ENCODE results near the gene DAB2IP. TPM values are rescaled to one million over a fixed set of nuclear protein-coding genes. Genes with fewer than 3 reads are reported as not detected.

DAB2IP gene
- total RNA-seq, 6 experiments from 2014 or later: 23.0 to 28.2 (median 25.7) TPM

DNA sequence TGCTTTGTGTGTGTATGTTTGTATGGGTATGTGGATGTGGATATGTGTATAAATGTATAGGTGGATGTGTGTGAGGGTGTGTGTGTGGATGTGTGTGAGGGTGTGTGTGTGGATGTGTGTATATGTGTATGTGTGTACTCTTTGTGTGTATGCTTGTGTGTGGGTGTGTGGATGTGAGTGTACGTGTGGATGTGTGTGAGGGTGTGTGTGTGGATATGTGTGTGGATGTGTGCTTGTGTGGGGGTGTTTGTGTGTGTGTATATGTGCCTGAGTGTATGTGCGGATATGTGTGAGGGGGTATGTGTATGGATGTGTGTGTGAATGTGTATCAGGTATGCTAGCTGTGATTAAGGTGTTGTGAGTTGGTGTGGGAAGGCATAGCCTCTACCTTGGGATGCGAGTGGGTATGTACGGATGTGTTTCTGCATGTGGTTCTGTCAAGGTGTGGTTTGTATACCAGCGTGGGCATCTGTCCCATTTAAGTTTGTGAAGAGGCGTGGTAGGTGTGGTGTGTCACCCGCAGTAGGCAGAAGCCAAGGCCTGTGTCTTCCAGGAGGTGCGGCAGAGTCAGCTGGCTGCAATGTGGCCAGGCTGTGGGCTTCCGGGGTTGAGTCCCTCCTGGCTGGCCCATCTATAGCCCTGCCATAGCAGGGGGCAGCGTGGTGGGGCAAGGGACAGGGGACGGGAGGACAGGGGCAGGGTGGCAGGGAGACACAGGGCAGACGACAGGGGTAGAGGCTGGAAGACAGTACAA, 155.8 kb downstream of the DAB2IP start:
- H3K9me3 Mint-ChIP-seq: peaks cover 13% of the 10 kb centered on the region
- TF ChIP-seq CTCF (IDR thresholded peaks at IDR 0.05): no peak
- peaks cover 8% of the 10 kb centered on the region for H3K27me3 Mint-ChIP-seq (ENCODE audit: insufficient read depth)
- 0 out of 2 replicates have a peak, but pooled peaks cover under 1% of the 10 kb centered on the region for H3K4me1 Mint-ChIP-seq (ENCODE audit: low read depth)
- no peak overlapping the region for H3K27ac Mint-ChIP-seq
- peaks cover 13% of the 10 kb centered on the region for H3K36me3 Mint-ChIP-seq (ENCODE audit: low read depth)
- no peak overlapping the region for H3K4me3 Mint-ChIP-seq
- no peak for DNase-seq

DNA sequence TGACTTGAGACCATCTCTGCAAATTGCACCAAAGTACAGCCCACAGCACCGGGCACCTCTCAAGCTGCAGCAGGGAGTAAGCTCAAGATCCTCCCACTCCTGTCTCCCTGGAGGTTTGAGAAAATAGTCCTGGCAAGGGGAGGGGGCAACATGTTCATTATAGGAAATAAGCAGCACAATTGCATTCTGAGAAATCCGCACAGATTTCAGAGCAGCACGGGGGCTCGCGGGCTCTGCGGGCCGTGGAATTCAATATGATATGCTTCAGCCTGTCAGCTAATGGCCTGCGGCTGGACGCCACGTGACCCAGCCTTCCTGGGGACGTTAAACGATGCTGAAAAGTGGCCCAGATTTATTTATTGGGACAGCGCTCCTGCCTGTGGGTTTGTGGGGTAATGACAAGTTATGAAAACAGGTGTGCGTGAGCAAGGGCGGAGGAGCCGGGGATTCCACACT, 156.4 kb downstream of the DAB2IP start:
- H3K36me3 Mint-ChIP-seq (ENCODE audit: low read depth): peaks cover 13% of the 10 kb centered on the region
- TF ChIP-seq CTCF (IDR thresholded peaks at IDR 0.05): no peak
- DNase-seq: no peak
- H3K4me1 Mint-ChIP-seq (ENCODE audit: low read depth): no peaks in the 10 kb centered on the region
- H3K4me3 Mint-ChIP-seq: no peak overlapping the region
- peaks cover 4% of the 10 kb centered on the region for H3K27me3 Mint-ChIP-seq (ENCODE audit: insufficient read depth)
- no peak overlapping the region for H3K27ac Mint-ChIP-seq
- H3K9me3 Mint-ChIP-seq: peaks cover 13% of the 10 kb centered on the region

- no peak for TF ChIP-seq CTCF (IDR thresholded peaks at IDR 0.05)
- no peak for DNase-seq
- no peak overlapping the region for H3K27ac Mint-ChIP-seq
- H3K4me1 Mint-ChIP-seq (ENCODE audit: low read depth): no peaks in the 10 kb centered on the region
- H3K27me3 Mint-ChIP-seq (ENCODE audit: insufficient read depth): peaks cover 6% of the 10 kb centered on the region
- peaks cover 13% of the 10 kb centered on the region for H3K36me3 Mint-ChIP-seq (ENCODE audit: low read depth)
- H3K4me3 Mint-ChIP-seq: no peak overlapping the region
- peaks cover 13% of the 10 kb centered on the region for H3K9me3 Mint-ChIP-seq
Observed at GRCh38 chr9:121808781-121809180, 157.3 kb downstream of the DAB2IP start.

DNA sequence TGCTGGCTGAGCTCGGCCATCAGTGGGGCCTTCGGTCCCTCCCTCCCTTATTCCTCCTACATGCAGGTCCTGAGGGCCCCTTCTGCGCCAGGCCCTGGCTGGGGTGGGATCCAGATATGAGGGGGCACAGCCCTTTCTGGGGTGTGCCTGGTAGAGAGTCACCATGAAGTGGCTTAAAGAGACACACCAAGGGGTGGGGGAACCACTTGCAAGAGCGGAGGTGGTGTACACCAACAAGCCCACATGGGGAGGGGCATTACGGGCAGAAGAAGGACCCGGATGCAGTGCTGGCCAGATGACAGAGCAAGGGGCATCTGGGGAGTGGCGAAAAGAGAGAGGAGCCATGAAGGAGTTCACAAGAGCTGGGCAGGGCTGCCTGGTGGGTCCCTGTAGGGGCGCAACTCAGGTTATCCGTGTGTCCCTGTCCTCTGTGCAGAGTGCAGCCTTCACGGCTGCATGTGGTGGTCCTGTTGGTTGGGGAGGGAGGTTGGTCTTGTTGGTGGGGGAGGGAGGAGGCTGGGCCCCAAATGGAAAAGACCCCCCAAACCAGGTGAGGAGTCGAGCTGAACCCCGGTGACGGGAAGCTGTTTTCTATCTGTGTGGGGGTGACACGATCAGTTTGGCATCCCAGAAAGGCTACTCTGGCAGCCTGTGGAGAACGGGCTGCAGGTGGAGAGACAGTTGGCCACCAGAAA, 158.1 kb downstream of the DAB2IP start:
- no peak for DNase-seq
- Mint-ChIP-seq H3K4me3 (no peak overlapping the region), H3K27ac (no peak overlapping the region), H3K4me1 (ENCODE audit: low read depth) (no peaks in the 10 kb centered on the region), H3K9me3 (peaks cover 6% of the 10 kb centered on the region), H3K36me3 (ENCODE audit: low read depth) (peaks cover 6% of the 10 kb centered on the region), H3K27me3 (ENCODE audit: insufficient read depth) (peaks cover 6% of the 10 kb centered on the region)
- no peak for TF ChIP-seq CTCF (IDR thresholded peaks at IDR 0.05)

GRCh38 chr9:121810489-121810888, 159.1 kb downstream of the DAB2IP start:
- peaks cover 6% of the 10 kb centered on the region for H3K27me3 Mint-ChIP-seq (ENCODE audit: insufficient read depth)

More at GRCh38 chr9:121810489-121810888, 159.1 kb downstream of the DAB2IP start:
- no peaks in the 10 kb centered on the region for H3K9me3 Mint-ChIP-seq
- TF ChIP-seq CTCF (IDR thresholded peaks at IDR 0.05): no peak
- DNase-seq: no peak
- H3K4me3 Mint-ChIP-seq: no peak overlapping the region
- no peak overlapping the region for H3K27ac Mint-ChIP-seq
- H3K4me1 Mint-ChIP-seq (ENCODE audit: low read depth): no peaks in the 10 kb centered on the region
- H3K36me3 Mint-ChIP-seq (ENCODE audit: low read depth): no peaks in the 10 kb centered on the region
